Transverse colon (tissue), 4 donors: ENCODE data around the gene CCM2.

Experiments
- CTCF ChIP-seq, 5 experiments: fragments of 200-600 bp in 3 of 5; fragments of 450-650 bp in 2 of 5; sonication (generic) in 3 of 5; IDR thresholded peaks; 1 replicate in 2 of 5; 2 replicates in 3 of 5; pipeline ENCODE4 v1.5.1; 2016 to 2017; ENCODE audit warnings: antibody characterized with exemption in 5 of 5, inconsistent platforms in 3 of 5, mild to moderate bottlenecking in 2 of 5, moderate library complexity in 1 of 5
- EP300 ChIP-seq: sonication (generic); formaldehyde crosslinking; IDR thresholded peaks from one replicate; pipeline ENCODE4 v1.6.1; 2017; ENCODE audit warnings: antibody characterized with exemption, low read depth
- POLR2AphosphoS5 ChIP-seq, 3 donors: sonication (generic); formaldehyde crosslinking; IDR thresholded peaks; one replicate each; pipeline ENCODE4 v1.6.1; 2016; ENCODE audit warnings: antibody characterized with exemption in 3 of 3

DNA sequence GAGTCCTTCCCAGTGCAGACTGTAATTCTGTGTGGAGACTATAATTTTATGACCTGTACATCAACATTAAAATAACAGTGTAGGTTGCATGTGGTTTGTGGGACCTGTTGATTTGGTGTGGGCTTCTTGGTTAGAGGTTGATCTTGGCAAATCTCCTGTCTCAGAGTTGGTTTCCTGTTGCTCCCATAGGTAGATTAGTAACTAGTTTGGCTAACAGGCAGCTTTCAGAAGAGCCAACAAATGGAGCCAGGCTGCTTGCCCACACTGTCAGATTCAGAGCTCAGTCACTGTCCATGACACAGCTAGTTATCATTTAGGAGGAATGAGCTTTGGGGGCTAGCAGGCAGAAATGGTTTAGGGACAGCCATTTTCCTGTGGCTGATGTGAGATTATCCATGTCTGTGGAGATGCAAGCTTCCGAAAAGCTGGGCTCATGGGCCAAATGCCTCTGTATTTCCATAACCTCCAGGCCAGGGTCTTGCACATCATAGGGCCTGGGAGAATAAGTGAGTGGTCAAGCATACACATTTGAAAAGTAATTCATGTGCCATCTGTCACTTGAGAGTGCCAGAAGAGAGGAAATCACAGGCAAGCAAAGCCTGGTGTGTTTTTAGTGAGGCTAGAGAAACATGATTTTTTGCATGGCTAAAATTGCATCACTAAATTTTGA is 33.4 kb downstream of the CCM2 start:
- TF ChIP-seq CTCF (IDR thresholded peaks at IDR 0.05) (no peak), EP300 (no peak), POLR2AphosphoS5 (IDR thresholded peaks at IDR 0.05) (no peak)
